ENCODE measurements around the gene CAPZA1.
"Not testable (repeated sequence)": the region's sequence is repeated elsewhere in the genome, so short reads cannot be mapped to it uniquely, and the experiment has no call there.

CAPZA1 gene

GRCh38 chr1:112628516-112628915 is 8.9 kb downstream of the CAPZA1 start:
- no peak for DNase-seq

- no peak for DNase-seq
Measured at GRCh38 chr1:112629256-112629655, 9.6 kb downstream of the CAPZA1 start.

DNA sequence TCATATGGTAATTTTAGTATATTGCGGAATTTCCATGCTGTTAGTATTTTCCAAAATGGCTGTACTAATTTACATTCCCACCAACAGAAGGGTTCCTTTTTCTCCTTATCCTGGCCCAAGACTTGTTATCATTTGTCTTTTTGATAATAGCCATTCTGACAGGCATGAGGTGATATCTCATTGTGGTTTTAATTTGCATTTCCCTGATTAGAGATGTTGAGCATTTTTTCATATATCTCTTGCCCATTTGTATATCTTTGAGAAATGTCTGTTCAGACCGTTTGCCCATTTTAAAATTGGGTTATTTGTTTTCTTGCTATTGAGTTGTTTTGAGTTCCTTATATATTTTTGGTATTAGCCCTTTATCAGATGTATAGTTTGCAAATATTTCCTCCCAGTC is 14.0 kb downstream of the CAPZA1 start:
- no peak for DNase-seq

- DNase-seq: no peak
Measured at GRCh38 chr1:112634367-112634766, 14.7 kb downstream of the CAPZA1 start.

- no peak for DNase-seq
Measured at GRCh38 chr1:112636056-112636455, 16.4 kb downstream of the CAPZA1 start.

DNA sequence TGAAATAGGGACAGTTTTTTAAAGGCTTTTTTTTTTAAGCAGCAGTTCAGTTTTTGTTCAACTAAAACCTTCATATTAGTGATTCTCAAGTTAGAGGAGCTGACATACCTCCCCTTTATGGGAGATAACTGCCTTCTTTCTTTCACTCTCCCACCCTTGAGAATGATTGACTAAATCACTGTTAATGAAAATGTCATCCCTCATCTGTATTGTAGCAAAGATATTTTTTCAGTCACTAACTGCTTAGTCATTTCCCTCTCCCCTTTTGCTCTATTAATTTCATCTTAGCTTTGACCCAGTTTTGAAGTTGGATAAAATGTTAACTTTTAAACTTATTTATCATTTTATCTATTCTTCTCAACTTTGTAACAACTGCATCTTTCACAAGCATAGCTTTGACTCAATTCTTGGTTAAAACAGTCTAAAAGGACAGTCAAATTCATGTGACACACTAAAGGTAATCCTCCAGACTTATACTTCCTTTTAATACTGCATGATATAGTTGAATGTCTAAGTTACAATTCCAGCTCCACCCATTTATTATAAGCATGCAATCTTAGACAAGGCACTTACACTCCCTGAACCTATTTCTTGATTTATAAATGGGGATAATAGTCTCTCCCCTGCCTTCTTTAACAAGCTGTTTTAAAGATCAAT is 17.1 kb downstream of the CAPZA1 start:
- no peak for DNase-seq

GRCh38 chr1:112637254-112638109 is 17.9 kb downstream of the CAPZA1 start:
- DNase-seq: no peak

GRCh38 chr1:112638110-112638428 is 18.4 kb downstream of the CAPZA1 start:
- no peak for DNase-seq

DNA sequence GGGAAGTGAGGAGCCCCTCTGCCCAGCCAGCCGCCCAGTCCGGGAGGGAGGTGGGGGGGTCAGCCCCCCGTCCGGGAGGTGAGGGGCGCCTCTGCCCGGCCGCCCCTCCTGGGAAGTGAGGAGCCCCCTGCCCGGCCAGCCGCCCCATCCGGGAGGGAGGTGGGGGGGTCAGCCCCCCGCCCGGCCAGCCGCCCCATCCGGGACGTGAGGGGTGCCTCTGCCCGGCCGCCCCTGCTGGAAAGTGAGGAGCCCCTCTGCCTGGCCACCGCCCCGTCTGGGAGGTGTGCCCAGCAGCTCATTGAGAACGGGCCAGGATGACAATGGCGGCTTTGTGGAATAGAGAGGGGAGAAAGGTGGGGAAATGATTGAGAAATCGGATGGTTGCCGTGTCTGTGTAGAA is 20.8 kb downstream of the CAPZA1 start:
- DNase-seq: not testable (repeated sequence)

- no peak for DNase-seq
Measured at GRCh38 chr1:112643080-112643479, 23.4 kb downstream of the CAPZA1 start.

GRCh38 chr1:112646225-112646624 is 26.6 kb downstream of the CAPZA1 start:
- DNase-seq: no peak

GRCh38 chr1:112651205-112651604 is 31.6 kb downstream of the CAPZA1 start:
- no peak for DNase-seq

DNA sequence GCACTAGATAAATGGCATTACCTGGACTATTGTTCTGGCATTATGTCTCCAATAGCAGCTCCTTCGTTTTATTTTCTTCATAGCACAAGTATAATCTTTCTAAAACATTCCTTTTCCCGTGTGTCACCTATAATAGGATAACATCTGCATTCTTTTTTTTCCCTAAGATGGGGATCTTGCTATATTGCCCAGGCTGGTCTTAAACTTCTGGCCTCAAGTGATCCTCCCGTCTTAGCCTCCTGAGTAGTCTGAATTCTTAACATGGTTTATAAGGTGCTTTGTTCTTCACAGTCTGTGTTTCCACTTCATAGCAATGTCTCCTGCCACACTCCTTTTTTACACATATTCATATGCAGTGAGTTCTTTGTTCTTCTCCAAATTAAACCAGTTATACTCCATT is 46.2 kb downstream of the CAPZA1 start:
- no peak for DNase-seq

DNA sequence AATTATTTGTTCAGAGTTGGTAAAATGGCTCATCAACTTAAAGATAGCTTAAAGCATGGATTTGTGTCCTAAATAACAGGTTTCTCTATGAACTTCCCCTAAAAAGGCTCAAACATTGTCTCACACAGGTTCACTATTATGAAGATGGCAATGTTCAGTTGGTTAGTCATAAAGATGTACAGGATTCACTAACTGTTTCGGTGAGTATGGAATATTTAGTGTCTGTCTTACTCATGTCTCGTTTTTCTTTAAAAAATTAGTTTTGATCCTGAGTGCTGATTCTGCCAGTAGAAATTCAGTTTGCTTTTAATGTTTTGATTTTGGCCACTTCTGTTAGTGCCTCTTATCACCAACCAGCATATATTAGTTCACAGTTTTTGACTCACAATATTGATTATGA is 47.3 kb downstream of the CAPZA1 start:
- DNase-seq: no peak

GRCh38 chr1:112672009-112672408 is 52.4 kb downstream of the CAPZA1 start:
- DNase-seq: no peak

DNA sequence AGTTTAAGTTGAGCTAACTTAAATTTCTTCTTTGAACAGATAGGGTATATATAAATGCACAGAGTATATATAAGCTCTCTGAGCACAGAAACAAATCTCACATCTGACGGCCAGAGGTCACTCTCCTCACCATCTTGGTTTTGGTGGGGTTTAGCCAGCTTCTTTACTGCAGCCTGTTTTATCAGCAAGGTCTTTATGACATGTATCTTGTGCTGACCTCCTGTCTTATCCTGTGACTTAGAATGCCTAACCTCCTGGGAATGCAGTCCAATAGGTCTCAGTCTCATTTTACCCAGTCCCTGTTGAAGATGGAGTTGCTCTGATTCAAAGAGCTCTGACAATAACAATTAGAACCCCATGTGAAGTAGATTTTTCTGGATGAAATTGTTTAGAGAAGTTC is 53.2 kb downstream of the CAPZA1 start:
- no peak for DNase-seq

- DNase-seq: peak; percentile 42
Measured at GRCh38 chr1:112673592-112674439, 54.2 kb downstream of the CAPZA1 start.

DNA sequence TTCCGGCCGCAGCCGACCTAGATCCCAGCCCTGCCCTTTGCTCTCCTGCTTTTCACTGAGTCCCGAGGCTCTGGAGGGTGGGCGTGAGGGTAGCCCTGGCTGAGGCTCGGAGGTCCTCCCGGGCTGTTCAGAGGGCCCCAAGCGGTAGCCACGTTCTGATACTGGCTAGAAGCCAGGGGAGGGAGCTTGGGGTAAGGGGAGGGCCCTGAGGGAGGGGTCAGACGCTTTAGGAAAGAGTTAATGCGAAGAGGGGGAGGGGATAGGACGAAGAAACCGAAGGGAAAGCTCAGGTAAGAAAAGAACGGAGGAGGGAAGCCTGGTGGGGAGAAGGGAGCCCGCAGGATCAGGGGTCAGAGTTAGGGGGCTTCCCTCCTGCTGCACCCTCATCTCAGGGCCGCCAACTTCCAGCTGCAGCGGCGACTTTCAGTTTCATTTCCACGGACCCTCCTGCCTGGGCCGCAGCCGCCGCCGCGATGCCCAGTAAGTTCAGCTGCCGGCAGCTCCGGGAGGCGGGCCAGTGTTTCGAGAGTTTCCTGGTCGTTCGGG is 54.9 kb downstream of the CAPZA1 start, which contains the start of gene MOV10:
Gene MOV10, plus strand, starts transcription at position 220 of the 546 bp plus-strand sequence. Its CDS starts 254 bp downstream, at position 474.
- DNase-seq: peak; percentile 68

GRCh38 chr1:112674986-112675727 is 55.5 kb downstream of the CAPZA1 start:
- peak; percentile 28 for DNase-seq

DNA sequence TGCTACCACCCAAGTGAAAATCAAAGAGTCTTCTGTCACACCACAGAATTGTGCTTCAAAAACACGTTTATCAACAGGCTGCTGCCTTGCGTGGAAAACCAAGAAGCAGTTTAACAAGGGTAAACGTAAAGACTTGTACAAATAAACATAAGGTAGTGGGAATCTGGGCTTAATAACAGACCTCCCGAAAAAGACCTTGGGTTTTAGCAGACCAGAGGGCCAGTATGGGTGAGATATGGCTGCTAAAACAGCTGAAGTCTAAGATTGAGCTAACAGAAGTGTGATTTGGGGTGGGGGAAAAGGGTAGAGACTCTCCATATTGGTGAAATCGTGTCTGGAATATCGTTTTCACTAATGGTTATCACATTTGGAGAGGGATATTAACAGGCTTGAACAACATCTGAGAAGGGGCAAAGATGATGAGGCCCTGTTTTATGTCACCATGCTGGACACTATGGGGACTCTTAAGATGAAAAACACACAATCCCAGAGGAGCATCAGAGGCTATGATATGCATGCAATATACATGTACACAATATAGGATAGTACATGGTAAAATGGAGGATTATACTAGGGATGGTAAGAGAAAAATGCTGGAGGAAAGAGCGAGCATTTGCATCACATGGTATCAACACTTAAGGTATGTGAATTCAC is 56.2 kb downstream of the CAPZA1 start:
- DNase-seq: no peak

- no peak for DNase-seq
Measured at GRCh38 chr1:112676543-112676942, 56.9 kb downstream of the CAPZA1 start.

DNA sequence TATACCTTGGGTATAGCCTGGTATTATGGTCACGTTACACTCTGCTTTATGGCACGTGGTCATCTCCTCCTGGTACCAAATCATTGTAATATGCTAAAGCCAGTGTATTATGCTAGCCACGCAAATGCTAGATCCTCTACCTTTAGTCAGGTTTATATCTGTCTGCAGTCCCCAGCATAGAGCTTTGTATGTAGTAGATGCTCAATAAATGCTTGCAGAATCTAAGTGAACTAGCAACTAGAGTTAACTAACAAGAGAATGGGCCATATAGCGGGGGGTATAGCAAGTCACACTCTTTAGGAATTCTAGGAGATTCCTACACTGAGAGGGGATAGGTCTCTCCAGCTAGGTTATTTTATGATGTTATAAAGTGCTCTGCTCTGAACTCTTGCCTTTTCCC is 57.9 kb downstream of the CAPZA1 start:
- no peak for DNase-seq
